PFSK-1 (cell line): ENCODE data around the gene TEX22.

Experiments used
- FOXP2 ChIP-seq: optimal IDR thresholded peaks from 2 replicates; pipeline ENCODE3; 2011; ENCODE audit warnings: borderline replicate concordance, control low read depth, inconsistent platforms; ENCODE audit not compliant: insufficient read depth; ENCODE audit errors: extremely low read length, extremely low read depth
- POLR2AphosphoS5 ChIP-seq: IDR thresholded peaks from 2 replicates; pipeline ENCODE4 v1.6.1; 2012; ENCODE audit warnings: low read depth, mild to moderate bottlenecking, control low read depth, low read length, moderate library complexity
- SIN3A ChIP-seq: IDR thresholded peaks from 2 replicates; pipeline ENCODE4 v1.6.1; 2012; ENCODE audit warnings: mild to moderate bottlenecking, low read length, moderate library complexity, borderline replicate concordance; ENCODE audit not compliant: insufficient read depth
- TAF1 ChIP-seq: IDR thresholded peaks from 2 replicates; pipeline ENCODE4 v1.6.1; 2012; ENCODE audit warnings: low read length, control low read depth, borderline replicate concordance; ENCODE audit not compliant: insufficient read depth
- TF ChIP-seq, protein P1 (sequence below), 2 experiments: IDR thresholded peaks; 2 replicates each; pipeline versions ENCODE4 v1.6.1 to v1.8.0; 2011 to 2012; ENCODE audit warnings: low read depth in 2 of 2, low read length in 2 of 2, control low read depth in 1 of 2, inconsistent platforms in 1 of 2, mild to moderate bottlenecking in 1 of 2, moderate library complexity in 1 of 2; ENCODE audit not compliant: insufficient read depth in 1 of 2

TEX22 gene

DNA sequence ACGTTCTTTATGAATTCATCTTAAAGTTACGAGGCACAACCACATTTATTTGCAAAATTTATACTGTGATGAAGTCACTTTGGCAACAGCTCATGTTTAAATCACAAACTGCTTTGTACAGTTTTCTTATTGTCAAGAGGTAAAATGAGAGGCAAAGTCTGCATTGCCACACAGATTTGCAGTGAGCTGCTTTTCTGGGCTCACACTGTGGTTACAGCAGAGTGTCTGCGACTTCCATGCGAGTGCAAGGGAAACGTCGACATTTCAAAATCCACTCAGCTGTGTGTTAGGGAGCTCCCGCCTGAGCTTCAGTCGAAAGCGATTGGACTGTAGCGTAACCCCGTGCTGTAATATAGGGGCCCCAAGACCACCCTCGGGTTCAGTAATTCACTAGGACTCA, 34.3 kb downstream of the TEX22 start:
- TF ChIP-seq TAF1, result no peak
- TF ChIP-seq SIN3A, result no peak
- TF ChIP-seq, protein P1, sequence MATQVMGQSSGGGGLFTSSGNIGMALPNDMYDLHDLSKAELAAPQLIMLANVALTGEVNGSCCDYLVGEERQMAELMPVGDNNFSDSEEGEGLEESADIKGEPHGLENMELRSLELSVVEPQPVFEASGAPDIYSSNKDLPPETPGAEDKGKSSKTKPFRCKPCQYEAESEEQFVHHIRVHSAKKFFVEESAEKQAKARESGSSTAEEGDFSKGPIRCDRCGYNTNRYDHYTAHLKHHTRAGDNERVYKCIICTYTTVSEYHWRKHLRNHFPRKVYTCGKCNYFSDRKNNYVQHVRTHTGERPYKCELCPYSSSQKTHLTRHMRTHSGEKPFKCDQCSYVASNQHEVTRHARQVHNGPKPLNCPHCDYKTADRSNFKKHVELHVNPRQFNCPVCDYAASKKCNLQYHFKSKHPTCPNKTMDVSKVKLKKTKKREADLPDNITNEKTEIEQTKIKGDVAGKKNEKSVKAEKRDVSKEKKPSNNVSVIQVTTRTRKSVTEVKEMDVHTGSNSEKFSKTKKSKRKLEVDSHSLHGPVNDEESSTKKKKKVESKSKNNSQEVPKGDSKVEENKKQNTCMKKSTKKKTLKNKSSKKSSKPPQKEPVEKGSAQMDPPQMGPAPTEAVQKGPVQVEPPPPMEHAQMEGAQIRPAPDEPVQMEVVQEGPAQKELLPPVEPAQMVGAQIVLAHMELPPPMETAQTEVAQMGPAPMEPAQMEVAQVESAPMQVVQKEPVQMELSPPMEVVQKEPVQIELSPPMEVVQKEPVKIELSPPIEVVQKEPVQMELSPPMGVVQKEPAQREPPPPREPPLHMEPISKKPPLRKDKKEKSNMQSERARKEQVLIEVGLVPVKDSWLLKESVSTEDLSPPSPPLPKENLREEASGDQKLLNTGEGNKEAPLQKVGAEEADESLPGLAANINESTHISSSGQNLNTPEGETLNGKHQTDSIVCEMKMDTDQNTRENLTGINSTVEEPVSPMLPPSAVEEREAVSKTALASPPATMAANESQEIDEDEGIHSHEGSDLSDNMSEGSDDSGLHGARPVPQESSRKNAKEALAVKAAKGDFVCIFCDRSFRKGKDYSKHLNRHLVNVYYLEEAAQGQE (IDR thresholded peaks at IDR 0.05; ENCODE audit: insufficient read depth in 1 of 2, low read depth in 2 of 2, low read length in 2 of 2), result no peak
- TF ChIP-seq POLR2AphosphoS5, result no peak
- TF ChIP-seq FOXP2, result no peak

GRCh38 chr14:105433161-105433605, 34.8 kb downstream of the TEX22 start:
- TF ChIP-seq, protein P1 (IDR thresholded peaks at IDR 0.05; ENCODE audit: insufficient read depth in 1 of 2, low read depth in 2 of 2, low read length in 2 of 2), result no peak
- TF ChIP-seq SIN3A (no peak), FOXP2 (no peak), TAF1 (no peak), POLR2AphosphoS5 (no peak)

DNA sequence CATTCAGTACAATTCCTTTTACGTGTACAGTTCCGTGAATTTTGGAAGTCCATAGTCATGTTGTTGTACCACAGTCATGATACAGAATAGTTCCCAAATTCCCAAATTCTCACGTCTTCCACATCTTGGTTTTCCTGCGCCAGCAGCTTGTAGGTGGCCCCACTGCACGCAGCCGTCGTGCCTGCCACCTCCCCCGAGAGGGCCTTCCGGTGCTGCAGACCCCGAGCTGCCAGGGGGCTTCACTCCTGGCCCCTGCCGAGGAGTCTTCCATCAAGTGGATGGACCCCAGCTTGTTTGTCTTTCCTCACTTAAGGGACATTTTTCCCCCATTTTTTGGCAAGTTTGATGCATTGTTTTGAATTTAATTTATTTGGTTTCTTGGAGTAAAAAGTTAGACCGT, 38.1 kb downstream of the TEX22 start:
- TF ChIP-seq, protein P1 (IDR thresholded peaks at IDR 0.05; ENCODE audit: insufficient read depth in 1 of 2, low read depth in 2 of 2, low read length in 2 of 2), result no peak
- no peak for TF ChIP-seq POLR2AphosphoS5
- TF ChIP-seq SIN3A, result no peak
- TF ChIP-seq FOXP2, result no peak
- TF ChIP-seq TAF1, result no peak

DNA sequence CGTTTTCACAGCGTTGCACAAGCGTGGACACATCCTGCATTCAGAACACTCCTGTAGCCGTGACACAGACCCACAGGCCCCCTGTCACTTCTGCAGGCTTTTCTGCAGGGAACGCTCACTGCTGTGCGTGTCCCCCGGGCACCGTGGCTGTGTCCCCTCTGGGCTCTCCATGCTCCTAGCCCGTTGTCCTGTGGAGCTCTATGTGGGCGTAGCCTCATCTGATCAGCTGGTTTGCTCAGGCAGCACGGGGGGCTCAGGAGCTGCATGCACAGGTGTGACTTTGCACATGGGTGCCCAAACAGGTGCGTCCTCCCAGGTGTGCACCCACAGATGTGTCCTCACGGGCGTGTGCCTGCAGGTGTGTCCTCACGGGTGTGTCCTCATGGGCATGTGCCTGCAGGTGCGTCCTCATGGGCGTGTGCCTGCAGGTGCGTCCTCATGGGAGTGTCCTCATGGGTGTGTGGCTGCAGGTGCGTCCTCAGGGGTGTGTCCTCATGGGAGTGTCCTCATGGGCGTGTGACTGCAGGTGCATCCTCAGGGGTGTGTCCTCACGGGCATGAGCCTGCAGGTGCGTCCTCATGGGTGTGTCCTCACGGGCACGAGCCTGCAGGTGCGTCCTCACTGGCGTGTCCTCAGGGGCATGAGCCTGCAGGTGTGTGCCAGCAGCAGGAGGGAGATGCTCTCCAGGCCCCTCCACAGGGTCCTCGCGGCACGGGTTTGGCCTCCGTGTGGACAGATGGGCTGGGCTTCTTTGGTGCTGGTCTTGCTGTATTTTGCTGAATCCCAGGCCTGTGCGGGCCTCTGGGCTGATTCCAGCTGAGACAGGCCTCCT, 38.8 kb downstream of the TEX22 start:
- TF ChIP-seq POLR2AphosphoS5, result no peak
- TF ChIP-seq SIN3A, result no peak
- TF ChIP-seq, protein P1 (IDR thresholded peaks at IDR 0.05; ENCODE audit: insufficient read depth in 1 of 2, low read depth in 2 of 2, low read length in 2 of 2), result no peak
- no peak for TF ChIP-seq TAF1
- TF ChIP-seq FOXP2, result no peak

GRCh38 chr14:105437723-105438500, 39.6 kb downstream of the TEX22 start:
- TF ChIP-seq POLR2AphosphoS5 (no peak), TAF1 (no peak), FOXP2 (no peak), SIN3A (no peak)
- TF ChIP-seq, protein P1 (IDR thresholded peaks at IDR 0.05; ENCODE audit: insufficient read depth in 1 of 2, low read depth in 2 of 2, low read length in 2 of 2), result no peak
